SK-N-SH treated with all-trans-retinoic acid at 6 μM for 48 hours (cell line): ENCODE data around the gene ZNF618.

Experiments used
- PATZ1 ChIP-seq: fragments of 250-450 bp; sonication (Bioruptor Pico); IDR thresholded peaks from 2 replicates; pipeline ENCODE4 v1.8.0; 2020; ENCODE audit warnings: mild to moderate bottlenecking, moderate library complexity, borderline replicate concordance
- PPARA ChIP-seq: fragments of 250-450 bp; sonication (Bioruptor Pico); IDR thresholded peaks from 2 replicates; pipeline ENCODE4 v1.5.0; 2020; ENCODE audit warnings: mild to moderate bottlenecking, borderline replicate concordance

- TF ChIP-seq PATZ1 (CRISPR knock-in tag) (no peak), PPARA (CRISPR knock-in tag) (no peak)
These were observed 34.0 kb upstream of the ZNF618 start for GRCh38 chr9:113842086-113842485.
